Activated CD8-positive, alpha-beta memory T cell treated with anti-CD3 and anti-CD28 coated beads for 24 hours (primary cell): ENCODE results near the gene DLG1.
"Not testable (repeated sequence)": the region's sequence is repeated elsewhere in the genome, so short reads cannot be mapped to it uniquely, and the experiment has no call there.

Source experiments
- DNase-seq: peaks from one replicate; pipeline ENCODE4 v3.0.0-alpha.2; 2020

Gene DLG1

DNA sequence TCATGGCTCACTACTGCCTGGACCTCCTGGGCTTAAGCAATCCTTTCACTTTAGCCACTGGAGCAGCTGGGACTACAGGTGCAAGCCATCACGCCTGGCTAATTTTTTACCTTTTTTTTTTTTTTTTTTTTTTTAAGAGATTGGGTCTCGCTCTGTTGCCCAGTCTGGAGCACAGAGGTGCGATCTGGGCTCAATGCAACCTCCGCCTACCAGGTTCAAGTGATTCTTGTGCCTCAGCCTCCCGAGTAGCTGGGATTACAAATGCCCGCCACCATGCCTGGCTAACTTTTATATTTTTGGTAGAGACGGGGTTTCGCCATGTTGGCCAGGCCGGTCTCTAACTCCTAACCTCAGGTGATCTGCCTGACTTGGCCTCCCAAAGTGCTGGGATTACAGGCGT lies 218.1 kb downstream of the DLG1 start:
- no peak for DNase-seq

DNA sequence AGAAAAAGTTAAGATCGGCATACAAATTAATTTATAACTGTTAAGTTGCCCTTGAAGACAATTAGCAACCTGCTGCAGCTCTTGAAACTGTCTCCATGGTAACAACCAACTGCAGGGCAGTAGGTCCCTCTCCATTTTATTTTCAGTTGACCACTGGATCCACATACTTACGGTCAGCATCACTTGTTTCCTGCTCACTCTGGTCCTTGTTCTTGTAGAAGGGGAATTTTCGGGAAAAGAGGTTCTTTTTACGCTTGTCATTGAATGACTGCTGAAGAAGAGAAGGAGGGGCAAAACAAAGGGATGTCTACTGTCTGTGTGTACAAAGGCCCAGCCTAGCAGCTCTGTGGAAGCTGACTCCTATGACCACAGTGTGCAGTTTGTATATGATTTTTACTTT lies 222.0 kb downstream of the DLG1 start:
- no peak for DNase-seq

DNA sequence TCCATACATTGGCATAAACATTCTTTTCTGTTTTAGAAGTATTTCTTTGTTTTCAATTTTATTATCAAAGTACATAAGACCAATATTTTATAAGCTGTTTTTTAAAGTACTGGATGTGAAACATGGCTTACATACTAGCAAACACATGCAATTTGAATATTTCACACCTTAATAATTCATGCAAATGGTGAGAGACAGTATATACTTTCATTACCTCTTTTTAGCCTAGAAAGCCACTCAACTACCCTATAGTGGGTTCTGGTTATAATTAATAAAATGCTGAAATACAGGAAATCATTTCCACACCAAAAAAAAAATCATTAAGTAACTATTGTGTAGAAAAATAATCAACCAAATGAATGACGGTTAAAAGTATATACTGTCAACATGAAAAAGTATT lies 230.3 kb downstream of the DLG1 start:
- no peak for DNase-seq

DNA sequence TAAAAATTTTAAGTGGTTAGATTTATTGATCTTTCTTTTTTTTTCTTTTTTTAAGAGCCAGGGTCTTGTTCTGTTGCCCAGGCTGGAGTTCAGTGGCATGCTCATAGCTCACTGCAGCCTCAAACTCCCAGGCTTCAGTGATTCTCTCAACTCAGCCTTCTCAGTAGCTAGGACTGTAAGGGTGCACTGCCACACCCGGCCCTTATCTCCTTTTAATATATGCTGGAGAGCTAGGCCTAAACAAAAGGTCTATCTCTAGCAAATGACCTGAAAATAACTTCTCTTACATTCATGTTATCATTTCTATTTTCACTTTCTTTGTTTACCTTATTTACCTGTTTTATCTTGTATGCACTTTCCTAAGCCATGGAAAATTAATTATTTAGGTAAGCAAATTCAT lies 233.6 kb downstream of the DLG1 start:
- no peak for DNase-seq

DNA sequence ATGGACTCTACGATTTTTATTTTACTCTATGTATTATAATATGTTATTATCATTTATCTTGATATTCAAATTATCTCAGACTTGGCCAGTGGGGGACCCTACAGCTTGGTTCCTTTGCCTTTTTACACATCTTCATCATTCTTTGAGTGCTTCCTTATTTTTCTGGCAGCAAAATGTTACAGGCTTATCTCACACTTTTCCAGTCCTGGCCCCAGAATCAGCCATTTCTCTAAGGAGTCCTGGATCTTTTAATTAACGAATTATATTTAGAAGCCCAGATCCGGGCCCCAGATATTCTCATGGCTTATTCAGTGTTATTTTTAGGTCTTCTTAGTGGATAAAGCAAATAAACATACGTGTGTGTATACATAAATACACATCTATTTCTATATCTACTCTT lies 236.0 kb downstream of the DLG1 start:
- DNase-seq = no peak

DNA sequence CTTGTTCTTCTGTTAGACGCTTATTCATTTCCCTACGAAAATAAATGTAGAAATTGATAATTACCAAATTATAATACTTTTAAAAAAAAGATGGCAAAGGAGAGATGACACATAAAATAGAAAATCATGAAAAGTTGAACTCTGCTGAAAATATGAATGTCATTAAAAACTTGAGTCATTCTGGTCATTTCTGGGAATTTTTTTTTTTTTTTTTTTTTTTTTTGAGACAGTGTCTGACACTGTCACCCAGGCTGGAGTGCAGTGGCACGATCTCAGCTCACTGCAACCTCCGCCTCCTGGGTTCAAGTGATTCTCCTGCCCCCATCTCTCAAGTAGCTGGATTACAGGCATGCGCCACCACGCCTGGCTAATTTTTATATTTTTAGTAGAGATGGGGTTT lies 246.8 kb downstream of the DLG1 start:
- DNase-seq = not testable (repeated sequence)

DNA sequence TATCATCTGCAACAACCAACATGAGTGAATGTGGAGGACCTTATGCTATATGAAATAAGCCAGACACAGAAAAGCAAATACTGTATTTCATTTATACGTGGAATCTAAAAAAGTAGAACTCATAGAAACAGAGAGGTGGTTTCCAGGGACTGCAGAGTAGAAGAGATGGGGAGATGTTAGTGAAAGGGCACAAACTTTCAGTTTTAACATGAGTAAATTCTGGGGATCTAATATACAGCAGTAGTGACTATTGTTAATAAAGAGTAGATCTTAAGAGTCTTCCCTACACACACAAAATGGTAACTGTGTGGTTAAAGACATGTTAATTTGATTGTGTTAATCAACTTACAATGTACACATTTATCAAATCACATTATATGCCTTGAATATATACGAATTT lies 247.9 kb downstream of the DLG1 start:
- DNase-seq = no peak

DNA sequence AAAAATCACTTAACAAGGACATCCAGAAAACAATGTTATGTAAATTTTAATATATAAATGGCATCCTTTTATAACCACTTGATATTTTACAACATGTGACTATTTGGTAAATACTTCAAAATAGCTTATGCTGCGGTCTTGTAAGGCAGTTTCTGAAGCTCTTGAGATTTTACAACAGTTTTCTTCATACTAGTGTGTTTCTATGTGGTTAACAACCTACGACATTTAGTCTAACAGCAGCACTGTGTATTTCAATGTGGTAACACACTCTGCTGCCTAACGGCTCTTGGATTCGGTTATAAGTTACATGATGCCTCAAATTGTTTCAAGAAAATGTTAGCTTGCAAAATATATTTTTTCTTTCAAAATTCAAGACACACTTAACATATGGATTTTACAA lies 255.9 kb downstream of the DLG1 start:
- no peak for DNase-seq

DNA sequence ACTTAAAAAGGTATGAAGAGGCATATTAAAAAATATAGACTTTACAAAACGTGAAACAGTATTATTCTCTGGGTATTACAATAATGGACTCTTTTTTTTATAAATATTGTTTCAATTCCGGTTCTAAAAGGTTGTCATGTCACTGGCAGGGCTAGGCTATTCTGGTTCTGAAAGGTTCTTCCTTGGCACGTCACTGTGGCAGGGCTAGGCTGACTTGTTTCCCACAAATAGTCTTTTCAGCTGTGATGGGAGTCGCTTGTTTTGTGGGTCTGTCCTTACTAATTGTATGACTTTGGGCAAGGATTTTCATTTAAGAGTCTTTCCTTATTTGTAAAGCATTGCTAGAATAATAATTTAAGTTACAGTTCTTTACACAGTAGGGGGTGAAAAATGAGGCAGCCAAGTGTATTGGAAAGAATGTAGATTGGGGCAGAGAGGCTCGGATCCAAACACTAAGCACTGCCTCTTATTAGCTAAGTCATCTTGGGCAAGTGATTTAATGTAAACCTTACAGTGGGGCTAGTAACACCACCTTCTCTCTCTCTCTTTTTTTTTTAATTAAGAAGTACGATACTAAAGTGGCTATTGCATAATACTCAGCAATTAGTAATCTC lies 256.4 kb downstream of the DLG1 start:
- DNase-seq = no peak

DNA sequence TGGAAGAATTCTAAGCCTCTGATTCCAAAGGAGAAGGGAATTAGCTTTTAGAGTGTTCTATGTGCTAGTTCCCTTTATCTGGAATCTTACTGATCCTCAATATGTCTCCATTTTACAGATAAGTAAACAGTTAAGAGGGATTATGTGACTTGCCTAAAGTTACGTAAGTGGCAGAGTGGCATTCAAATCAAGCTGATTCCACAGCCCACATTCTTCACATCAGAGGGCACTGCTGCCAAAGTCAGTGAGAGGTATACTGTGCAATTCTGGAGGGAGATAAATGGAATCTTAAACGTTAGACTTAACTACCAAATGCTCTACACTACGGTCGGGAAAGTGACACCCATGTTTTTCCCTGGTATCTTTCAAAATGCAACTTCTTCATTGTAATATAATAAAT lies 257.8 kb downstream of the DLG1 start:
- no peak for DNase-seq

DNA sequence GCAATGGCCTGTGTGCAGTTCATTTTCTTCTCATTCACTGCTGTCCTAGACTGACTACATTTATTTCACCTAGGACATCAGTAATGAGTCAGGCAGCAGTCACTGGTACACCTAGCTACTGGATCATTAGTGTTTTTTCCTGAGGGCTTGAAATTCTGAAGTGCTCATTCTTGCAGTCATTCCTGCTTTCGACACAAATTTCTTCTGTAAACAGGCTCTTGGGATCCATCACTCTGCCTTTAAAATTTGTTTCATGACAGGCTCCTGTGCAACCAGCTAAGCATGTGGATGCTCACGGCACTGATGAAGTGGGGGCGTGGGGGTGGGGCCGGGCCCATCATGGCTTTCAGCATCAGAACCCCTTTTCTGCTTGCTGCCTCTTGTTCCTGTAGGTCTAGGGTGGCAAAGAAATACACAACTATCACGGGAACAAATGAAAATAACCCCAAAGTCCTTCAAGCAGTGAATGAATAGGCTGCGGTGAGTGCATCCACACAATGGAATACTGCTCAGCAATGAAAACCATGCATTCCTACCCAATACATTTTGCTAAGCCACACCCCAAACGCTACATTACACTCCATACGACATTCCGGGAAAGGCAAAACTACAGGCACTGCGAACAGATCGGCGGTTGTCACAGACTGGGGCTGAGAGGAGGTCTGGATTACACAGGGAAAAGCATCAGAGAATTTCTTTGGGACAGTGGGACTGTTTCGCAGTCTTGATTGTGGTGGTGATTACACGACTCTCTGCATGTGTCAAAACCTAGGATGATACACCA lies 259.5 kb downstream of the DLG1 start:
- no peak for DNase-seq

DNA sequence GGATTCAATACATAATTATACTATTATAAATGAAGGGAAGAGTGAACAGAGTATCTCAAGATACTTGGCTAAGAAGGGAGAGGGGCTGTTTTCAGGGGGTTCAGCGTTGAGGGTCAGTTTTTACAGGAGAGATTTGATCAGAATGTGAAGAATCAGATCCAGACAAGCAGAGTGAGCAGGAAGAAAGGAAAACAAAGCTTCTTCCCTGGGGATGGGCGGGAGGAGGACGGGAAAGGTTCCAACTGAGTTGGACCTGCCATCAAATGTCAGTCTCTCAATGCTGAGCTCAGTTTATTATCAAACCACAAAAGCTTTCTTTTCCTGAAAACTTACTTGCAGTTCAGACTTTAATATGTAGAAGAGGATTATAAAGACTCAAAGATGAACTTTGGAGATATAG lies 262.8 kb downstream of the DLG1 start:
- no peak for DNase-seq

DNA sequence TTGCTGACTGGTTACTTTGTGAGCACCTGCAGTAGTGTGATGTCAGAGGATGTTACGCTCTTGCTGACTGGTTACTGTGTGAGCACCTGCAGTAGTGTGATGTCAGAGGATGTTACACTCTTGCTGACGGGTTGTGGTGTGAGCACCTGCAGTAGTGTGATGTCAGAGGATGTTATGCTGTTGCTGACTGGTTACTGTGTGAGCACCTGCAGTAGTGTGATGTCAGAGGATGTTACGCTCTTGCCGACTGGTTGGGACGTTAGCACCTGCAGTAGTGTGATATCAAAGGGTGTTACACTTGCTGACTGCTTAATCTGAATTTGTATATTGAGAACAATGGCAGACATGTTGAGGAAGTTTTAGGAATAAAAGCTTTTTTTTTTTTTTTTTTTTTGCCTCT lies 263.6 kb downstream of the DLG1 start:
- DNase-seq = not testable (repeated sequence)

DNA sequence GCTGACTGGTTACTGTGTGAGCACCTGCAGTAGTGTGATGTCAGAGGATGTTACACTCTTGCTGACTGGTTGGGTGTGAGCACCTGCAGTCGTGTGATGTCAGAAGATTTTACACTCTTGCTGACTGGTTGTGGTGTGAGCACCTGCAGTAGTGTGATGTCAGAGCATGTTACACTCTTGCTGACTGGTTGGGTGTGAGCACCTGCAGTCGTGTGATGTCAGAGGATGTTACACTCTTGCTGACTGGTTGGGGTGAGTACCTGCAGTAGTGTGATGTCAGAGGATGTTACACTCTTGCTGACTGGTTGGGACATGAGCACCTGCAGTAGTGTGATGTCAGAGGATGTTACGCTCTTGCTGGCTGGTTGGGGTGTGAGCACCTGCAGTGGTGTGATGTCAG lies 264.6 kb downstream of the DLG1 start:
- not testable (repeated sequence) for DNase-seq

DNA sequence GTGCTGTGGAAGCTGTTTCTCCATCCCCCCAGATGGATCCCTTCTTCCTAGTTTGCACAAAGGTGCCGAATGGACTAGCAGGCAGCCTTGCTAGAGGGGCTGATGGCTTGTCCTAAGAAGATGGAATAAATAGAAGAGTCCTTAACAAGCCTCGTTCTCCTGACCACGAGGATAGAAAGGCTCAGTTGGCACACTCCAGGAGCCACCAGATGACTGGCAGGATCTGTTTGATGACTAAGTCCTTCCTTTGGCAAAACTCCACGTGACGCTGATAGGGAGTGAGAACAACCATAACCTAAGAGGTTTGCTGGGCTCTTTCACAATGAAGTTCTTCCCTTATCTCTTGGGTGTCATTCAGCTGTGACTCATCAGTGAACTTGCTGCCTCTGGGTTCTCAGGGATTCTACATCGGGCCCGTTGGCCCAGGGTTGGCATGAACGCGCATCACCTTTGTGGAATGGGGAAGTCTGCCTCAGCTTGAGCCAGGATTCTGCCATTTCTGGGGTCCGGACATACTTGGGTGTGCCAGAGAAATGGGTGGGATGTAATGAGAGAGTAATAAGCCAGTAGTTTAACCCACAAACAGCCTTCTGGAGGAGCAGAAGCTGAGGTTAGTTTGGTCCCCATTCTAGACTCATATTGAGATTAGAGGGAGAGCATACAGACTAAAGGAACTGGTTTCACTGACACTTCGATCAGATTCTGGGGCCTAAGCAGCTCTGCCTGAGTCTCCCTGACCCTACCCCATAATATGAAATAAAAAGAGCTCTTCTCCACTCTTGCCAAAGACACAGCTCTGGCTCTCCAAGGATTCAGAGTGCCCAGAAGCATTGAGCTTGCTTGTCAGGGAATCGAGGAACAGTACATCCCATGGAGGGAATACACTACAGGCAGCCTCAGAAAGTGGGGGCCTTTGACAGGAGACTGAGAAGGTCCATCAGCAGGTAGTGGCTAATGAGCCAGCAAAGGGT lies 266.8 kb downstream of the DLG1 start:
- no peak for DNase-seq

DNA sequence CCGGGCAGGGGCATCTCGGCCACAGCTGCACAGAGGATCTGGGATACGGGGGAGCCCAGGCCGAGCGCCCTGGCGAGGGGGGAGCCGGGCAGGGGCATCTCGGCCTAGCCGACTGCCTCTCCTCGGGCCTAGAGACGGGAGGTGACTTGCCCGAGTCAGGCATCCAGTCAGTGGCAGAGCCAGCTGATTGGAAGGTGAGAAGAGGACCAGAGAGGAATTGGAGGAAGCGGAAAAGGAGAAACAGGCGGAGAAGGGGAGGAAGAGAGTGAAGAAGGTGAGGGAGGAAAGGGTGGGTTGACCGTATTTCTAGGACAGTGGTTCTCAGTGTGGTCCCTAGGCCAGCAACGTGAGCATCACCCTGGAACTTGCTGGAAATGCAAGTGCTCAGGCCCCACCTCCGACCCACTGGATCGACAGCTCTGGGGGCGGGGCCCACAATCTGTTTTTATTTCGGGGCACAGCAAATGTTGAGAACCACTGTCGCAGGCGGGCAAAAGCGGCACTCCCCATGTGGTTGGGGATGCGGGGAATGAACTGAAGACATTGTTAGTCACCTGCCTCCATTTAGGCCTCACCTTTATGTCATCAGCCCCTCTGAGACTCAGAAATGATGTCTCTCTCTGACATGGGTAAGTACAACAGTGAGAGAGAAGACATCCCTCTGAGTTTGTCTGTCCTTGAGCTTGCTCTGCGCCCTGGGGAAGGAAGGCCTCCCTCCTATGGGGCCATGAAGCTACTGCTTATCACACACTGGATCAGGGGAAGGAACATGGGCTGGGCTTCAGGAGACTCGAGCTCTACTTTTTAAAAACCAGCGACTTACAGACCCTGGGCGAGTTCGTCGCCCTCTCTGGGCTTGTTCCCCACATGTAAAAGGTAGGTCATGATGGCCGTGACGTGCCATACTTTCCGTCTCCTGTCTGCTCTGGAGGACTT lies 267.8 kb downstream of the DLG1 start:
- no peak for DNase-seq

DNA sequence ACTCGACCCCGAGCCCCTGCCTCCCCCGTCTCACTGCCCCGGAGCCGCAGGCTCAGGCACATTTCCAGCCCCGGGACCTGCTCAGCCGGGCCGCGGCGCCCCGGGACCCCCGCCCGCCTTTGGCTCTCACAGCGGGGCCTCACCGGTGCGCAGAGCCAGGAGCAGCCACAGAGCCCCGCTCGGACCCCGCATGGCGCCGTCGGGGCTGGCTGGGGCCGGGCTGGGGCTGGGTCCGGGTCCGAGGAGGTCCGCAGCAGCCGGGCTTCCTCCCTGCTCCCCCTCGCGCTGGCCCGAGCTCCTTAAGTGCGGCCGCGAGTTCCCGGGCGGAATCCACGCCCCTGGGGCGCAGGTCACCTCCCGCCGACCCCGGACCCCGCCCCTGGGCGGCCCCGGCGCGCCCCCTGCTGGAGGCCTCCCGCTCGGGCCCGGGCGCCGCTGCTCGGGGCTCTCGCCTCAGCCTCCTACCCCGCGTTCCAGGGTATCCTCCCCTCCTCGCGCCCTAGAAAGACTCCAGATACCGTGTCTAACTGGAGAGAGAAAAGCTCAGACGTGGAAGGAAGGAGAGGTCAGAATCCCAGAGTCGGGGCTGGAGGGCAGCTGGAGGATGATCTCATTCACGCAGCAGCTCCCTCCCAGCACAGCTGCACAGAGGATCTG lies 268.8 kb downstream of the DLG1 start, which contains the start of gene MELTF:
Gene MELTF, minus strand, starts transcription at position 307 of the 657 bp plus-strand sequence. Its CDS starts 115 bp downstream, at position 192.
- DNase-seq = peak; percentile 92

DNA sequence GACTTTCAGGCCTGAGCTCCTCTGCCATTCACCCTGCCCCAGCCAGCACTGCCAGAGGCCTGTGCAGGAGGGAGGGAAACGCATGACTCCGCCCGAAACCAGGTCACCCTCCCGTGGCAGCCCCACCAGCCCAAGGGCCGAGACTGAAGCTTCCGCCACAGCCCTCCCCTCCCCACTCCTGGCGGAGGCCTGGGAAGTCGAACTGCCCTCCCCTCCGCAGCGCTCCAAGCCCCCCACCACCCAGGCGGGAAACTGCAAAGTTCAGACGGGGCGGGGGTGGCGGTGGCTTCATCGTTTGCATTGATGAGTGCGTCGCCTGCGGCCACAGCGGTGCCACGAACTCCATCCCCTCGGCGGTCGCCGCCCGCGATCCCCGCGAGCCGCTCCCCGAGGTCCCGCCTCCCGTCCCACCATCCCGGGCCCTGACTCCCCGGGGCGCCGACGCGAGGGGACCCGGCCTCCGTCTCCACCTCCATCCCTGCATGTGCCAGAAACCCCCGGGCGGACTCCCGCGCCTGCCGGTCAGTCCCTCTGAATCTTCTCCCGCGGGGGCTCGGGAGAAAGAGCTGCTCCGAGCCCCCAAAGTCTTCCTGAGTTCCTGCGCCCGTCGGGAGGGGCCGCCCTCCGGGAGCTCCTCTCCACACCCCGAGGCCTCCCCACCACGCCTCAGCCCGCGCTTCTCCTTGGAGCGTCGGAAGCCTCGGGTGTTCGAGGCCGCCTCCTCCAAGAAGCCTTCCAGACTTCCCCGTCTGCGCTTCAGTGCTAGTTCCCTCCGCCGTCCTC lies 269.5 kb downstream of the DLG1 start:
- DNase-seq = no peak

DNA sequence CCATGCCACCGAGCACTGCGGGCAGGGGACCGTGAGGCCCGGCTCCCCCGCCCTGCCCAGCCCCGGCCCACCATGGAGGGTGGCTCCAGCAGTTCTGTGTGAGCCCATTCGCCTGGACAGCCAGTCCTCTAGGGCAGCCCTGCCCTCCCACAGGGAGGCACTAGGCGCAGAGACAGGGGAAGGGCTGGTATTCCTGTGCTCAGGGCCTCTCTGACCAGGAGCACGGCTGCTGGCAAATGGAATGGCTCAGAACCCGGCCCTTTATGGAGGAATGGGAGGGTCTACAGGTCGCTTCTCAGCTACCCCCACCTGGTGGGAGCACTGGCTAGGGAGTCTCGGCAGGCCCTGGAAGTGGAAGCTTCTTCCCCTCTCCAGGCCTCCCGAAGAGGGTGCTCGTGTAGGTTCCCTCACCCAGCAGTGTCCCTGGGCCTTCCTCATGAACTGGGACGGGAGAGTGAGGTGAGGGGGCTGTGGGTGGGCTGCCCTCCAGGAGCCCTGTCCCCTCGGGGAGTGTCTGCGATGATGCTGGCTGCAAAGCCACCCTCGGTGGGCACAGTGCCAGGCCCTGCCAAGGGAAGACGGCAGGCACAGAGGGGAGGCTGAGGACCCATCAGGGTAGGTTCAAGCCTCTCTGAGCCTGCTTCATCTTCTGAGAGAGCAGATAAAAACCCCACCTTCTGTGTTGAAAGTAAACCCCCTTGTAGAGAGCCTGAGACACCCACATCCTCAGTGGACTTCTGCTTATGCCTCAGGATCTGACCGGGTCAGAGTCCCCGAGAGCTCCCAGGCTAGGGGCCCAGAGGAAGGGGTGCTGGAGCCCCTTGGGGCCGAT lies 270.3 kb downstream of the DLG1 start:
- no peak for DNase-seq
